Measurements from ENCODE around the gene ESF1.
"Not testable (repeated sequence)": the region's sequence is repeated elsewhere in the genome, so short reads cannot be mapped to it uniquely, and the experiment has no call there.

The ESF1 gene

DNA sequence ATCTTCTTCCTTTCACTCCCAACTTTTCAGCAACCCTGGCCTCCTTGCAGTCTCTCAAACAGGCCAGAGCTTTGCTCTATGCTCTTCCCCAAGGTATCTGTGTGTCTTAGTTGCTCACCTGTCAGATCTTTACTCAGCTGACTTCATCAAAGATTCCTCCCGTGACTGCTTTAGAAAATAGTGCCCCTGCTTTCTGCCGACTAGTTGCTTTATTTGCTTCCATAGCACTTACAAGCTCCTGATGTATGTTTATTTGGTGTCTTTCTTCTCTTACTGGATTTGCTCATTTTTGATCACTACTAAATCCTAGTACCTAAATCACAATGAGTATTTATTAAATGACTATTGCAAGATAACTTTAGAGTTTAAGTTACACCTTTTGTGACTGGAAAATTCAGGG is 6.0 kb upstream of the ESF1 start:
- DNase-seq (ENCODE audit: low read depth), result no peak

DNA sequence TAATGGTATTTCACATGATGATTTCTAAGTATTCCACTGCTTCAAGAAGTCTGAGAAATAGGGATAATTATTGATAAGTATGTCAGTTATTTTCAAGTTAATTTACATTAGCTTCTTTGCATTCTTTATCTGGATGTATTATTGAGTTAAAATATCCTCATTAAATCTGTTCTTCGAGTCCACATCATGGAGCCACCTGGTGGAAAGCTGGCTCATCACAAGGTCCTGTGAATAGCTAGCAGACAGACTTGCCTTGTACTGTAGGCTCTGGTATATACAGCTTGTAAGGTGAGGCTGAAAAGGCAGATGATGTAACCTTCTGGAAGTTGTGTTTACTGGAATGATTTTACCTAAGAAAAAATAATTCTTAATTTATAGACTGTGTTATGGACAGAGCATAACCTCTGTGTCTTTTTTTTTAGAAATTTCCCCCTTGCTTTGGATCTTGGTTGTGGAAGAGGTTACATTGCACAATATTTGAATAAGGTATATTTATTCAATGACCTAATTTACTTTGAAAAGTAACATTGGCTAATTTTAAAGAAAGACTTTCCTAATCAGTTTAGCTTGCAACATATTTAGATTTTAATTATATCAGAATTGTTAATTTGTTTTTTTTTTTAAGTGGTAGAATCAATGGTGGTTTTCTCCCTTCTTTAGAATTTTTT is 3.6 kb upstream of the ESF1 start:
- DNase-seq (ENCODE audit: low read depth), result no peak

DNA sequence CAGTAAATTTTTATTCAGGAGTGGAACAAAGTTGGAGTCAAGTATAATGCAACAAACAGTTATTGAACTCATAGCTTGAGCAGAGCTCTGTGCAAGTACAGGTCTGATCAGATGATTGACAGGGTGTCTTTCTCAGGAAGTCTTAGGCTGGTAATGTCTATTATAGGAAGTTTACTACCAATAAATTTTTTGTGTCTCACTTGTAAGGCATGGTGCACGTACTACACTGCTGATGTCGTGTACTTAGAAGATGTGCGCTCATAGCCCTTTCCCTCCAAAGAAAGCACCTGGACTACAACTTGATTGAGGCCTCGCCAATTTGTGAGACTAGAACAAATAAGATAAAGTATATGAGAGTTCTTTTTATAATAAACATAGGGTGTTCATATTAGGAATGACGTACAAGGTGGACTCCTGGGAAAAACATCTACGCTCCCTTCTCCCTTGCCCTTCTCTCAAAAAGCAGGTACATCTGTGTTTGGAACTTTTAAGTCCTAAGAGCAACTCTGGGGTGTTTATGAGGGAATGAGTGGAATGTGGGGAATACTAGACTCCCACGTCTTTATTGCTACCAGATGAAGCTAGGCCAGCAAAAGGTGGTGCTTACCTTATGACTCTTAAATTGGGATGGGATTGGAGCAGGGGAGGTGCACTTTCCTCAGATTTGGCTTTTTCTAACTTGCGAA is 1.6 kb upstream of the ESF1 start:
- no peak for DNase-seq (ENCODE audit: low read depth)

DNA sequence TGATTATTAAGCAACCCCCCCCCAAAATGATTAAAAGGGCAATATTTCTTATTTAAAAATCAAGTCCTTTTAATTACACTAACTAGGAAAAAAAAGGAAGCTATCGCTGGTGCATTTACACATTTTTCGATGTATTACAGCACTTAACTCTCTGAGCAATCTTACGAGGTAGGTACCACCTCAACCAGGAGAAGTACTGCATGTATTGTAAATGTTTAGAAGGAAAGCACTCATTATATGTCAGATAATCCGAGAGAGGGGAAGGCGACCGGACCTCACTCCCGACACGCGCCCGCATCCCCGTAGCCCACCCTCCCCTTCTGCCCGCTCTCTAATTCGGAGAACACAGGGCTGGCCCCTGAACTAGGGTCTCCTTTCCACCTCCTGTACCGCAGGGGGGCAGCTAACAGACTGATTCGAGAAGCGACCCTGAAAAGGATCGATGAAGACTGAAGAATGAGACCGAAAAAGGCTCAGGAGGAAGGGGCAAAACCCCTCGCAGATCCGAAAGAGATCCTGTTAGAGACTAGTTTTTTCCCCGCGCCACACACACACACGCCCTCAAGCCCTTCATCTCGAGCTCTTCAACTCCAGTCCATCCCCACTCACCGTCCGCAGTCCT is 337 bp downstream of the ESF1 start:
- DNase-seq (ENCODE audit: low read depth), result no peak

DNA sequence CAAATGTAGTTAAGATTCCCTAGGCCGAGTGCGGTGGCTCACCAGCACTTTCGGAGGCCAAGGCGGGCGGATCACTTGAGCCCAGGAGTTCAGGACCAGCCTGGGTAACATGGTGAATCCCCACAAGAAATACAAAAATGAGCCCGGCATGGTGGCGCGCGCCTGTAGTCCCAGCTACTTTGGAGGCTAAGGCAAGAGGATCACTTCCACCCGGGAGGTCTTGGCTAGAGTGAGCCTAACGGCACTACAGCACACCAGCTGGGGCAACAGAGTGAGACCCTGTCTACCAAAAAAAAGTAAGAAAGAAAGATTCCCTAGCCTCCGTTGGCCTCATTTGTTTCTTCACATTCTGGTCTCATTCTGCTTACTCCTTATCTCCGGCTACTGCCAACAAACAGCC is 1.2 kb downstream of the ESF1 start:
- DNase-seq (ENCODE audit: low read depth), result no peak

DNA sequence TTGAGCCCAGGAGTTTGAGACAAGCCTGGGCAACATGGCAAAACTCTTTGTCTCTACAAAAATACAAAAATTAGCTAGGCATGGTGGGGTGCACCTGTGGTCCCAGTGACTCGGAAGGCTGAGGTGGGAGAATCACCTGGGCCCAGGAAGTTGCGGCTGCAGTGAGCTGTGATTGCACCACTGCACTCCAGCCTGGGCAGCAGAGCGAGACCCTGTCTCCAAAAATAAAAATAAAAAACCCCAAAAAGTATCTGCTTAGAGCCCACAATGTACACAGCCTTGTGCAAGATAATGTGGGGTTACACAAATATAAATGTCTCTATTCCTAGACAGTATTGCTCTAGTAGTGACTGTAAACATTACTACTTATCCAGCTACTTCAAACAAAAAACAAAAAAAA is 5.9 kb downstream of the ESF1 start:
- no peak for DNase-seq (ENCODE audit: low read depth)

DNA sequence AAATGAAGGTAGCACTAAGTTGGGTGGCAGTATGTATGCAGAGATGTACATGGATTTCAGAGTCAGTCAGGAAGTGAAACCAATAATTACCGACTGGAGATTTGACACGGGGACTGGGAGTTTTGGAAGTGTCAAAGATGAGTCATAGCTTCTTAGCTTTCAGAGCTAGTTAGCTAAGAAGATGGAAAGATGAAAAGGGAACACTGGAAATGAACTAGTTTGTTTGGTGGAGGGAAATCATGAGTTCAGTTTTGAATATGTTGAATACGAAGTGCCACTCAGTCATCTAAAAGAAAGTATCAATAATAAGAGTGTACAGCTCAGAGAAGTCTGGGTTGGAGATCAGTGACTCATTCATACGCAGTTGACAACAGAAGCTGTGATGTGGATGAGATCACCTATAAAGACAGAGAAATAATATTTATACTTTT is 7.5 kb downstream of the ESF1 start:
- DNase-seq (ENCODE audit: low read depth), result no peak

DNA sequence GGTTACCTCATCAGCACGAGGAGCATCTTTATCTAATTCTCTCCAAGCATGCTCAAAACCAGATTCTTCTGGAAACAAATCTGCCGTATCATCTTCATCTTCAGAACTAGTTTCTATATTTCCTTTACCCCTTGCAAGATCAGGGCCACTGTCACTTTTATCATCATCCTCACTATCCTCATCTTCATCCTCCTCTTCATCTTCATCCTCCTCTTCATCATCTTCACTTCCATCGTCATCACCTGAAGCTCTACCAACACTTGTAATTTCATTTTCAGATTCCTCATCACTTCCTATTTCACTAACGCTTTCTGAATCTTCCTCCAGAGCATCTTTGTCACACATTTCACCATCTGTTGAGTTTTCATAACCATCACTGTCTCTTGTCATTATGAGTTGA is 8.9 kb downstream of the ESF1 start:
- no peak for DNase-seq (ENCODE audit: low read depth)

DNA sequence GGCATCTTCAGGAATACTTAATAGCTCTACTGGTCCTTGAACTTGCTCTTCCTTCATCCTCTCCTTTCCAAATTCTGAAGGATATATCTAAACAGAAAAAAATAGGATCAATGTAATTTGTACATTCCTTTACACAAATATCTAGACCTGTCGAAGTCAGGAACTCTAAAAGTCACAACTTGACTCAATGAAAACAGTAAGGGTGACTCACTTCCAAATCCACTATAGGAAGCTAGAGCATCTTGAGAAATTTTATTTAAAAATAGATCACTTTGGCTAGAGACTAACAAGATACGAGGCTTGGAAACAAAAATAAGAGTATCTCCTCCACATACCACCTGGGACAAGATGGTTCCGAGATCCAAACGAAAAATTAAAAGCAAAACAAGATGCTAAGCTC is 12.2 kb downstream of the ESF1 start:
- no peak for DNase-seq (ENCODE audit: low read depth)

DNA sequence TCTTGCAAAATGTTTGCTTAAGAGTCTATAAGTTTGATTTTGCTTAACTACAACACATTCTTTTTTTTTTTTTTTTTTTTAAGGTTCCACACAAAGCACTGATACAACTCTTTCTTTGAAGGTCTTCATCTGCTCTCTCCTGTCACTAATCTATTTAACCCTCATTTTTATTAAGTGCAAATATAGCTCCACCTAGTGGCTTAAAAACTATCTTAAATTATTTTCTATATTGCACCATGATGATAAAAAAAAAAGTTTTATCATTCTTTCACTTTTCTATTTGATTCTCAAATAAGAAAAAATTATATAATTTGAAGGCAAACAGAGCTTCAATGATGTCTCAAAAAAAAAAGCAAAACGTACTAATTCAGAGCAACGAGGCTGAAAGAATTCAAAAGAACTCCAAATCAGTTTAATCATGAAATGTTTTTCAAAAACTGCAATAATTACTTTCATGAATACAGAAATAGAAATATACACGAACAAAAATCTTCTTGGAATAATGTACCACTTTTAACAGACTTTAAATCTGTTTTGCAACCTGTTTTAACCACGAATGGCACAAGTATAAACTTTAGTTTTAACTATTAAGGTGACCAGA is 12.8 kb downstream of the ESF1 start:
- DNase-seq (ENCODE audit: low read depth), result no peak

DNA sequence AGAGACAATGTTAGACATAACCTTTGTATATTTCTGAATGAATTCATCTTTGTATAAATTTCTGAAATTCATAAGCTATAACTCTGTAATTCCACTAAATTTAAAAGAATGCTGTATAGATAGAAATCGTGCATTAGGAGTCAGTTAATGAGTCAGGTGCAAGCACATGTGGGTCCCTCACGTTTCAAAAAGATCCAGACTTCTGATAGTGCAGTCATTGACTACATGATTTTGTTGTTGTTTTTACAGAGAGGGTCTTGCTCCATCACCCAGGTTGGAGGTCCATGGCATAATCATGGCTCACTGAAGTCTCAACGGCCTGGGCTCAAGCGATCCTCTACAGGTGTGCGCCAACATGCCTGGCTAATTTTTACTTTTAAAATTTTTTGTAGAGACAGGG is 14.6 kb downstream of the ESF1 start:
- no peak for DNase-seq (ENCODE audit: low read depth)

DNA sequence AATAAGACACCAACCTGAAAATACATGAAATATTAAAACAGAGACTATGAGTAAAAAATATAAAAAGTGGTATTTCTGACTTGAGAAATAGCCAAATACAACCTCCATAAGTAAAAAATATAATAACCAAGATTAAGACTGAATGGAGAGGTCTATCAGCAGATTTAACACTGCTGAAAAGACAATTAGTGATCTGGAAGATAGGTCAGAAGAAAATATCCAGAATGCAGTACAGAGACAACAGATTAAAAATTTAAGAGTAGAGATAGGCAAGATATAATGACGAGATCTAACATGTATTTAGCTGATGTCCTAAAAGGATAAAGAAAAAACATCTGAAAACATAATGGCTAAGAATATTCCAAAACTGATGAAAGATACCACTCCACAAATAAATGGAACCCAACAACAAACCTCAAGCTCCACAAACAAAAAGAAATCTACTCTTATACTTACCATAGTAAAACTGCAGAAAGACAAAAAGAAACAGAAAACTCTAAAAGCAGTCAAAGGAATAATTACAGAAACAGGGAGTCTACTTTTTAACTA is 18.8 kb downstream of the ESF1 start:
- no peak for DNase-seq (ENCODE audit: low read depth)

DNA sequence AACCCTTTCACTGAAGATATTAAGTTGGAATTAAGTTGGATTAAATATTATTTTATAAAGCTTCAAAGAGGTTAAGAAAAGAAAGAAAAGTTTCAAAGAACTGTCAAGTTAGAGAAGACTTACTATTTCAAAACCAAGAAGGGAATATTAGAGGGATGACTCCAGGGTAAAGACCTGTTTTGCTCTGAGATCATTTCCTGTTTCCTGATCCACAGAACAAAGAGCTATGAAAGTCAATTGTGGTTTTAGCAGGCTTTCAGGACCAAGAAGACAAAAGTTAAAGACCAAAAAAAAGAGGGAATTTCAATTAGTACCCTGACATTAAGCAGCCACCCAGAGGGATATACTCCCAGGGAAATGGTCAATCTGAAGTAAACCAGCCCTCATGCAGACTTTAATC is 19.4 kb downstream of the ESF1 start:
- DNase-seq (ENCODE audit: low read depth), result no peak

DNA sequence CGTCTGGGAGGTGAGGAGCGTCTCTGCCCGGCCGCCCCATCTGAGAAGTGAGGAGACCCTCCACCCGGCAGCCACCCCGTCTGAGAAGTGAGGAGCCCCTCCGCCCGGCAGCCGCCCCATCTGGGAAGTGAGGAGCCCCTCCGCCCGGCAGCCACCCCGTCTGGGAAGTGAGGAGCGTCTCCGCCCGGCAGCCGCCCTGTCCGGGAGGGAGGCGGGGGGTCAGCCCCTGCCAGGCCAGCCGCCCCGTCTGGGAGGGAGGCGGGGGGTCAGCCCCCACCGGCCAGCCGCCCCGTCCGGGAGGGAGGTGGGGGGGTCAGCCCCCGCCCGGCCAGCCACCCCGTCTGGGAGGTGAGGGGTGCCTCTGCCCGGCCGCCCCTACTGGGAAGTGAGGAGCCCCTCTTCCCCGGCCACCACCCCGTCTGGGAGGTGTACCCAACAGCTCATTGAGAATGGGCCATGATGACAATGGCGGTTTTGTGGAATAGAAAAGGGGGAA is 24.2 kb downstream of the ESF1 start:
- DNase-seq (ENCODE audit: low read depth), result not testable (repeated sequence)

DNA sequence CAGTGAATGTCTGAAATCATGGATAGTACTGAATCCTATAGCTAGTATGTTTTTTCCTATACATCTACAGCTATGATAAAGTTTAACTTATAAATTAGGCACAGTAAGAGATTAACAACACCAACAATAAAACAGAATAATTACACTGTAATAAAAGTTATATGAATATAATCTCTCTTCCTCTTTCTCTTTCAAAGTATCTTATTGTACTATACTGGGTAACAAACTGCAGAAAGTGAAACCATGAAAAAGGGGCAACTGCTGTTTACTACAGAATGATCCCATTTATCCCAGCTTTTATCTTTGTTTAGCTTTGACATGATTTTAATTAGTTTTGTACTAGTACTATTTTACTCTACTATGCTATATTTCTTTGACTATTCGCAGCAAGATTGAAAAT is 25.8 kb downstream of the ESF1 start:
- no peak for DNase-seq (ENCODE audit: low read depth)

DNA sequence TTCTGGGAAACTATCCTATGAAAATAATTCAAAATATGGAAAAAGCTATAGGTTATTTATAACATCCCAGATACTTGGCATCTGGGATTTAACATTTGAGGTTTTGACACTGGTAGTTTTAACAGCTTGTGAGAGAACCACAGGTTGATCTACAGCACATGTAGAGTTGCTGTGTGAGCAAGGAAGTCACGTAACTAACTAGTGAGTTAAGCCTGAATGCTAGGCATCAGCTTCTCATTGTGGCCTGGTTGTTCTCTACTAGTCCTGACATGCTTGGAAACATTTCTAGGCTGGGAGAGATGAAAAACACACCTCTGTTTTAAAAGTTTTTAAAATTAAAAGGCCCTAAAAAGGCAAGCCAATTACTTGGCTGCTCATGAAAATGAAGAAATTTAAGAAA is 28.2 kb downstream of the ESF1 start:
- no peak for DNase-seq (ENCODE audit: low read depth)

DNA sequence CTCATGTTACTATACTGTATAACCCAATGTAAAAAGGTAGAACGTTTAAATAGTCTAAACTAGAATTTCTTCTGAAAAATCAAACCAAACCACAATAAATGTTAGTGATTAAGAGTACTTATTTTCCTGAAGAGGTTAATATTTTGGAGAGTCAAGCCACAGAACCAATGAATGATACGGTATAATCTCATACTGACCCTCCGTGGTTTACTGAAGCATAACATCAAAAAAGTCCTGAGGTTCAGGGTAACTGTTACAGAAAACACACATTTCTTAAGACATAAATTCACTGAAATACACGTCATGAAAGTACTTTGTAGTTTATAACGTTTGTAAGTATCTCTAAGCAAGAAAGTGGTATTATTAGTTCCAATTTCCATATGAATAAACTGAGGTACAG is 28.9 kb downstream of the ESF1 start:
- no peak for DNase-seq (ENCODE audit: low read depth)

DNA sequence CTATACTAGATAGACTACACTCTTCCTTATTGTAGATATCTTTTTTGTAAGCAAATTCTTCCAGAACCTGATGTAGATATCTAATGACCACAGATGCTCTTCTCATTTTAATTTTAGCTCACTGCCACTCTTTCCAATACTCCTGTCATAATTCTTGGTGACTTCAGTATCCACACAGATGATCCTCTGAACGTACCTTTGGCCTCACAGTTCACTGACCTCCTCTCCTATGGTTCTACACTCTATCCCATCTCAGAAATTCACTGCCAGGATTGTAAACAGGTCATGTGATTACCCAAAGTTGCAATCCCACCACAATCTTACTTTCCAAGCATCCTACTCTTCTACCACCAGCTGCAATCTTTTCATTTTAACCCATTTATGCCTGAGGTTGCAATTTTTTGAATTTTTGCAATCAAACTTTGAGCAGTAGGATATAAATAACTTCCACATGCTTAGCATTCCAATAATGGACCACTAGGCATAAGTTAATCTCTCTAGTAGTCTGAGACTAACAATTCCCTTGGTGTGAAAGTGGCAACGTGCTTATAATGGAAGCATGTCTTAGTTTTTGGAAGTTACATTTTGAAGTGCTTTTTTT is 31.2 kb downstream of the ESF1 start:
- no peak for DNase-seq (ENCODE audit: low read depth)

DNA sequence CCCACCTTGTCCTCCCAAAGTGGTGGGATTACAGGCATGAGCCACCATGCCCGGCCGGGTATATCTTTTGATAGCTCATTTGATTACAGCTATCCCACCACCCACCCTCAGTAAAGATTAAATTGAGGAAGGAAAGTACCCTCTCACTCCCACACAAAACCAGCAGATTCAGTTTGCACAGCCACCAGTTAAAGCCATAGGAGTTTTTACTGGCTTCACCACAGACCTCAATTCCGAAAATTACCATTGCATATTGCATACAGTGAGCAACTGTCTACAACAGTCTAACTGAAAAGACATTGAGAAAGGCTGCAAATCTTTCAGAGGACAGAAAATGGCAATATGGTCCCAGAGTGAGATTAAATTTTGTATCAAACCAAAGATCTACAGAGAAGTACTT is 34.9 kb downstream of the ESF1 start:
- DNase-seq (ENCODE audit: low read depth), result no peak

DNA sequence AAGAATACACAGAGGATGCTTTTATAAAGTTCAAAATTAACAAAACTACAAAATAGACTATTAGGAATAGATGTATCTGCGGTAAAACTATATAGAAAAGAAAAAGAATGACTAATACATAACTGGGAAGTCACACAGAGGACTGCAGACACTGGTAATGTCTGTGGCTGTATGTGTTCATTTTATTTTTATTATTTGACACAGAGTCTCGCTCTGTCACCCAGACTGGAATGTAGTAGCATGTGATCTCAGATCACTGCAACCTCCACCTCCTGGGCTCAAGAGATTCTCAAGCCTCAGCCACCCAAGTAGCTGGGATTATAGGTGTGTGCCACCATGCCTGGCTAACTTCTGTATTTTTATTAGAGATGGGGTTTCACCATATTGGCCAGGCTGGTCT is 38.9 kb downstream of the ESF1 start:
- DNase-seq (ENCODE audit: low read depth), result no peak

DNA sequence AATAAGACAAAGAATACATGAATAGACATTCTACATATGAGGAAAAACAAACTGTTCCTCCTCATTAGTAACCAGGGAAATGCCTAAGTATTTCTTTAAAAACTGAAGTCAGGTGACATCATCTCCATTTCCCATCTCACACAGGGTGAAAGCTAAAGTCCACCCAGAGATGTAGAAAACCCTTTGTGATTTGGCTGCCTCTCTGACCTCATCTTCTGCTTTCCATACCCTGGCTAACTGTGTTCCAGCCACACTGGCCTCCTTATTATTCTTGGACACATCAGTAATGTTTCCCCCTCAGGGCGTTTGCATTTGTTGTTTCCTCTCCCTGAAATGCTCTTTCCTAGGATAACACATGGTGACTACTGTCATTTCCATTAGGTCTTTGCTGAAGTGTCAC is 40.4 kb downstream of the ESF1 start:
- DNase-seq (ENCODE audit: low read depth), result no peak

DNA sequence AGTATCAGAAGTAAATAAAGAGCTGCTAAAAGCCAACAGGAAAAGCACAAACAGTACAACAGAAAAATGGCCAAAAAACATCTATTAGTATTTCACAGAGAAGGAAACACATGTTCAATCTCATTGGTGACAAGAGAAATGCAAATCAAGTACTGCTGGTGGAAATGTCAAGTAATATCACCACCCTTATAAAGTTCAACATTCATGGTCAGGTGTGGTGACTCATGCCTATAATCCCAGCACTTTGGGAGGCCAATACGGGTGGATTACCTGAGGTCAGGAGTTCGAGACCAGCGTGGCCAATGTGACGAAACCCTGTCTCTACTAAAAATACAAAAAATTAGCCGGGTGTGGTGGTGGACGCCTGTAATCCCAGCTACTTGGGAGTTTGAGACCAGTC is 42.8 kb downstream of the ESF1 start:
- DNase-seq (ENCODE audit: low read depth), result no peak

Measured in HS-27A (cell line).